Subcutaneous adipose tissue (tissue), 4 donors: ENCODE data around the gene ZNF619. TPM values are rescaled to one million over a fixed set of nuclear protein-coding genes. Genes with fewer than 3 reads are reported as not detected.

Experiments used
- total RNA-seq, 4 donors: library from RNA; depleted of rRNA; stranded (reverse); fragments of >200 nt; gene quantifications; one replicate each; pipeline ENCODE4 v1.1.0, GENCODE V29; 2016
- TF ChIP-seq, protein P1 (sequence below): fragments of 450-650 bp; IDR thresholded peaks from one replicate; pipeline ENCODE4 v1.5.1; 2016; ENCODE audit warnings: low read depth, mild to moderate bottlenecking, control low read depth, antibody characterized with exemption, moderate library complexity

ZNF619 gene
- total RNA-seq, 4 donors from 2014 or later: 6.2 to 8.6 (median 7.4) TPM

DNA sequence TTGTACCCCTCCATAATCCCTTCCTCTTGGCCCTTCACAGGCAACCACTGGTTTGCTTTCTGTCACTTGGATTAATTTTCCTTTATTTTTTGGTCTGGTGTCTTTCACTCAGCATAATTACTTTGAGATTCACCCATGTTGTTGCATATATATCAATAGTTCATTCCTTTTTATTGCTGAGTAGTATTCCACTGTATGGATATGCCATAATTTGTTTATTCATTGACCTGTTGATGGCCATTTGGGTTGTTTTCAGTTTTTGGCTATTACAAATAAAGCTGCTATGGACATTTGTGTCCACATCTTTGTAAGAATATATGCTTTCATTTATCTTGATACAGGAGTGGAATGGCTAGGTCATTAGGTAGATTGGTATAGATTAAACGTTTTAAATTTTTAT, 41.9 kb downstream of the ZNF619 start:
- TF ChIP-seq, protein P1, sequence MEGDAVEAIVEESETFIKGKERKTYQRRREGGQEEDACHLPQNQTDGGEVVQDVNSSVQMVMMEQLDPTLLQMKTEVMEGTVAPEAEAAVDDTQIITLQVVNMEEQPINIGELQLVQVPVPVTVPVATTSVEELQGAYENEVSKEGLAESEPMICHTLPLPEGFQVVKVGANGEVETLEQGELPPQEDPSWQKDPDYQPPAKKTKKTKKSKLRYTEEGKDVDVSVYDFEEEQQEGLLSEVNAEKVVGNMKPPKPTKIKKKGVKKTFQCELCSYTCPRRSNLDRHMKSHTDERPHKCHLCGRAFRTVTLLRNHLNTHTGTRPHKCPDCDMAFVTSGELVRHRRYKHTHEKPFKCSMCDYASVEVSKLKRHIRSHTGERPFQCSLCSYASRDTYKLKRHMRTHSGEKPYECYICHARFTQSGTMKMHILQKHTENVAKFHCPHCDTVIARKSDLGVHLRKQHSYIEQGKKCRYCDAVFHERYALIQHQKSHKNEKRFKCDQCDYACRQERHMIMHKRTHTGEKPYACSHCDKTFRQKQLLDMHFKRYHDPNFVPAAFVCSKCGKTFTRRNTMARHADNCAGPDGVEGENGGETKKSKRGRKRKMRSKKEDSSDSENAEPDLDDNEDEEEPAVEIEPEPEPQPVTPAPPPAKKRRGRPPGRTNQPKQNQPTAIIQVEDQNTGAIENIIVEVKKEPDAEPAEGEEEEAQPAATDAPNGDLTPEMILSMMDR: no peak

DNA sequence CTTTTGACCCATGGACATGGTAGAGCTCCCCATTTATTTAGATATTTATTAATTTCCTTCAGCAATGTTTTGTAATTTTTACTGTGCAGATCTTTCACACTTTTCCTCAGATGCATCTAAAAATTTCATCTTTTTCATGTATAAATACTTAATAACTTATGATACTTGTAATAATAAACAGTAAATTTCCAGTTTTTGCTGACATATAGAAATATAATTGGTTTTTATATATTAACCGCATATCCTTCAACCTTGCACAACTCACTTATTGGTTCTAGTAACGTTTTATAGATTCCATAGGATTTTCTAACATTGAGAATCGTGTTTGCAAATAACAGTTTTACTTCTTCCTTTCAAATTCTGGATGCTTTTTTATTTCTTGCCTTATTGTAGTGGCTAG, 44.3 kb downstream of the ZNF619 start:
- TF ChIP-seq, protein P1: no peak

DNA sequence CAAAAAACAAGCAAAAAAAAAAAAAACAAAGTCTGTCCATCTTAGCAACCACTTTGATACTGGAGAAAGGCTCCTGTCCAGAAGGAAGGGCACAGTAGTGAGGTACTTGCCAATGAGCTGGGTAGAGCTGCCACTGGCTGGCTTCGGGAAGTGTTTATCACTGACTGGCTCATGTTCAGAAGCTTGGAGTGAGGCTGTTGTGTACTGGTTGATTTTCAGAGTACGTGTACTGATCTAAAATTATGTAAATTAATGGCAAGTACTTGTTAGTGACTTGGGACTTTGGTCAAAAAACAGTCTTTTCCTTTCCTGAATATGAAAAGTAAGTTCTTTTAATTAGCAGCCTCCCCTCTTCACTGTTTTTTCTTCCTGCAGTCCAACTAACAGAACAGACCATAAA, 46.9 kb downstream of the ZNF619 start:
- TF ChIP-seq, protein P1: no peak

DNA sequence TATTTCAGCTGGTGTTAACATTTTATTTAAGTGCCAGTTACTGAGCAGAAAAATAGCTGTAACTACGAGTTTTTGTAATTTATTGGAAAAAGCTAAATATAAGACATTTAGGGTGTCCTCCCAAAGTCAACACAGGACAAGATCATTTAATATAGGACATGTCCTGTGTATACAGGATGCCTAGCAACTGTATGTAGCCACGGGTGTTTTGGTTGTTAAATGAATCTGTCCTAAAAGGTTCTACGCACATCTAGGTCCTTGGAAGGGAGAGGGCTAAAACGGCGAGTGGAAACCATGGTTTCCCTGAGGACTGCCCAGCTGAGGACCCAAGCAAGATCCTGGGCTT, 47.3 kb downstream of the ZNF619 start:
- TF ChIP-seq, protein P1: no peak

DNA sequence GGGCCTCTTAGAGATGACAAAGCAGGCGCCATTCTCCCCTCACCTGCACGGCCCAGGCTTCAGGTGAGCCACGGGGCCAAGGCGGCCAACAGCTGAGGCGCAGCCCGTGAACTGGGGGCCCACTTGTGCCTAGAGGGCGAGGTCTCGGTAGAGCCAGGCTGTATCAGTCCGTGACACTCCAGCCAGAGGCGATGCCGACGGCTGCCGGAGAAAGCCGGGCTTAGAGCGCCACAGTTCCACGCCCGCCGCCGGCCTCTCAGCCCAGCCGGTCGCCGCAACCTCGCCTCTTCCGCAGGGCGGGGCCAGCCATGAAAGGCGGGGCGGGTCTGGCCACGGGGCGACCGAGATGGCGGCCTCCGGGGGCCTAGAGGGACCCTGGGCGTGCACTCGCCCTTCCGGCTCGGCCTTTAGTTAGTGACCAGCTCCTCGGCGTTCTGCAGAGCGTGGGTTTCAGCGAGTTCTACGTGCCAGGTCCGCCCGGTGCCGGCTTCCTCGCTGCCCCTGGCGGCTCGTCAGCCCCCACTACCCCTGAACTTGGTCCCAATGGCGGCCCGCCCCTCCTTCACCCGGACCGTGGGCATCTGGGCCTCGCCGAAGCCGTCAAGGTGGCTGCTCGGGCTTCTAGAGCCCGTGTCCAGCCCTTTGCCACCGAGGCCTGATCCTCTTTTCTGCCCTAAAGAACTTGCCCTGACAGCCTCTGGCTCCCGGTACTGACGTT, 47.8 kb downstream of the ZNF619 start, which contains the start of gene ZNF621:
ZNF621 (plus strand) TSS at position 393 of the 718 bp plus-strand sequence. CDS start 881 bp downstream, outside the sequence.
- TF ChIP-seq, protein P1: no peak

DNA sequence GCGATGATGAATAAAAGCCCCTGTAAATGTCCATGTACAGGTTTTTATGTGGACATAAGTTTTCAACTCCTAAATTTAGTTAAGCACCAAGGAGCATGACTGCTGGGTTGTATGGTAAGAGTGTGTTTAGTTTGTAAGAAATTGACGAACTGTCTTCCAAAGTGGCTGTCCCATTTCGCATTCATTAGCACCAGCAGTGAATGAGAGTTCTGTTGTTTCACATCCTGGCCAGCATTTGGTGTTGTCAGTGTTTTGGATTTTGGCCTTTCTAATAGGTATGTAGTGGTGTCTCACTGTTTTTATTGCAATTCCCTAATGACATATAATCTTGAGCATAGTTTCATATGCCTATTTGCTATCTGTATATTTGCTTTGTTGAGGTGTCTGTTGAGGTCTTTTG, 51.5 kb downstream of the ZNF619 start:
- TF ChIP-seq, protein P1: no peak

DNA sequence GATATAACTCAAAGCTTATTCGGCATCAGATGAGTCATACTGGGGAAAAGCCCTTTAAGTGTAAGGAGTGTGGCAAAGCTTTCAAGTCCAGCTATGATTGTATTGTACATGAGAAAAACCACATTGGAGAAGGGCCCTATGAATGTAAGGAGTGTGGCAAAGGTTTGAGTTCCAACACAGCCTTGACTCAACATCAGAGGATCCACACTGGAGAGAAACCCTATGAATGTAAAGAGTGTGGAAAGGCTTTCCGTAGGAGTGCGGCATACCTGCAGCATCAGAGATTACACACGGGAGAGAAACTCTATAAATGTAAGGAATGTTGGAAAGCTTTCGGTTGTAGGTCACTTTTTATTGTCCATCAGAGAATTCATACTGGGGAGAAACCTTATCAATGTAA, 55.3 kb downstream of the ZNF619 start:
- TF ChIP-seq, protein P1: no peak
